Lung (tissue), 12 donors: ENCODE results near the gene TEX2. TPM values are rescaled to one million over a fixed set of nuclear protein-coding genes. Genes with fewer than 3 reads are reported as not detected.
A peak's percentile ranks its signal among the peaks of the same experiment; 100 is the strongest.

Source experiments
- ATAC-seq: fragments of 200-7000 bp; cut with Tn5 transposase; one replicate; pipeline ENCODE4 v1.9.1; 2020; ENCODE audit warnings: moderate number of reproducible peaks; ENCODE audit not compliant: insufficient read depth, low FRiP score
- DNase-seq, 3 donors: peaks; one replicate each; pipeline ENCODE4 v3.0.0-alpha.2; 2013 to 2017
- H3K27ac ChIP-seq, 2 donors: one replicate each; pipeline ENCODE4 v1.5.1; 2013; ENCODE audit warnings: mild to moderate bottlenecking in 2 of 2, moderate library complexity in 2 of 2, control low read depth in 1 of 2, inconsistent platforms in 1 of 2, low read depth in 1 of 2, low read length in 1 of 2
- H3K27me3 ChIP-seq, 3 donors: one replicate each; pipeline ENCODE4 v1.5.1; 2013; ENCODE audit warnings: low read length in 2 of 3; ENCODE audit not compliant: control insufficient read depth in 3 of 3, insufficient read depth in 3 of 3
- H3K36me3 ChIP-seq, 4 donors: one replicate each; pipeline ENCODE4 v1.5.1; 2013; ENCODE audit warnings: low read length in 4 of 4, mild to moderate bottlenecking in 1 of 4, moderate library complexity in 1 of 4; ENCODE audit not compliant: control insufficient read depth in 4 of 4, insufficient read depth in 4 of 4
- H3K4me1 ChIP-seq, 5 donors: one replicate each; pipeline ENCODE4 v1.5.1; 2013; ENCODE audit warnings: low read length in 5 of 5, mild to moderate bottlenecking in 2 of 5, moderate library complexity in 1 of 5; ENCODE audit not compliant: control insufficient read depth in 5 of 5, insufficient read depth in 5 of 5
- H3K4me3 ChIP-seq: one replicate; pipeline ENCODE4 v1.5.1; 2013; ENCODE audit warnings: mild to moderate bottlenecking, control low read depth, moderate library complexity
- H3K9ac ChIP-seq, 2 donors: one replicate each; pipeline ENCODE4 v1.5.1; 2013; ENCODE audit warnings: low read length in 2 of 2, control low read depth in 1 of 2; ENCODE audit not compliant: insufficient read depth in 1 of 2
- H3K9me3 ChIP-seq, 4 donors: one replicate each; pipeline ENCODE4 v1.5.1; 2013; ENCODE audit warnings: low read length in 3 of 4, mild to moderate bottlenecking in 1 of 4, moderate library complexity in 1 of 4; ENCODE audit not compliant: control insufficient read depth in 4 of 4, insufficient read depth in 3 of 4
- WGBS, 2 donors: extraction: QIAGEN DNeasy Blood & Tissue Kit; methylation state at CpG; one replicate each; pipeline ENCODE4 v1.1.7; 2013; 5-methylcytosine and 5-hydroxymethylcytosine counted together
- polyA plus RNA-seq, 2 donors: library from polyadenylated mRNA; stranded (reverse); fragments of 200-250 nt; gene quantifications; one replicate each; pipeline ENCODE4 v1.2.1, GENCODE V29; 2013
- total RNA-seq, 2 donors: library from RNA; depleted of rRNA in 1 of 2; stranded (reverse); fragments of >200 nt in 1 of 2; gene quantifications; one replicate each; pipeline ENCODE4 v1.2.1, GENCODE V29; 2014 to 2021
- TF ChIP-seq, protein P1 (sequence below): IDR thresholded peaks from 2 replicates; pipeline ENCODE4 v1.5.1; 2012; ENCODE audit warnings: mild to moderate bottlenecking; ENCODE audit errors: control extremely low read depth, extremely low read depth
- donor health status: control.
- donor health status: control.
- donor health status: Bipolar disorder and iron deficiency.
- donor health status: healthy.
- donor health status: DM: yes; HTN: yes; CAD: no.

The TEX2 gene
- total and polyA plus RNA-seq, 4 donors = 10.0 to 42.8 (median 28.8) TPM

GRCh38 chr17:64261417-64262145 lies 1.5 kb downstream of the TEX2 start:
- H3K36me3 ChIP-seq = no peaks in the 10 kb centered on the region
- H3K9ac ChIP-seq = peak overlapping the region in 1 of 2 donors; percentile 59
- H3K4me3 ChIP-seq = peak overlapping the region; percentile 95
- TF ChIP-seq, protein P1, sequence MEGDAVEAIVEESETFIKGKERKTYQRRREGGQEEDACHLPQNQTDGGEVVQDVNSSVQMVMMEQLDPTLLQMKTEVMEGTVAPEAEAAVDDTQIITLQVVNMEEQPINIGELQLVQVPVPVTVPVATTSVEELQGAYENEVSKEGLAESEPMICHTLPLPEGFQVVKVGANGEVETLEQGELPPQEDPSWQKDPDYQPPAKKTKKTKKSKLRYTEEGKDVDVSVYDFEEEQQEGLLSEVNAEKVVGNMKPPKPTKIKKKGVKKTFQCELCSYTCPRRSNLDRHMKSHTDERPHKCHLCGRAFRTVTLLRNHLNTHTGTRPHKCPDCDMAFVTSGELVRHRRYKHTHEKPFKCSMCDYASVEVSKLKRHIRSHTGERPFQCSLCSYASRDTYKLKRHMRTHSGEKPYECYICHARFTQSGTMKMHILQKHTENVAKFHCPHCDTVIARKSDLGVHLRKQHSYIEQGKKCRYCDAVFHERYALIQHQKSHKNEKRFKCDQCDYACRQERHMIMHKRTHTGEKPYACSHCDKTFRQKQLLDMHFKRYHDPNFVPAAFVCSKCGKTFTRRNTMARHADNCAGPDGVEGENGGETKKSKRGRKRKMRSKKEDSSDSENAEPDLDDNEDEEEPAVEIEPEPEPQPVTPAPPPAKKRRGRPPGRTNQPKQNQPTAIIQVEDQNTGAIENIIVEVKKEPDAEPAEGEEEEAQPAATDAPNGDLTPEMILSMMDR = no peak
- 46 to 55% methylated on average over 6 of the region's 6 CpGs for WGBS, 2 donors
- ATAC-seq = no peak
- H3K9me3 ChIP-seq = no peaks in the 10 kb centered on the region
- no peak for DNase-seq
- peaks cover 0 to 3% (median 0%) of the 10 kb centered on the region in 3 donors for H3K27me3 ChIP-seq
- peak overlapping the region; percentile 96 to 97 for H3K27ac ChIP-seq
- peaks cover 0 to 22% (median 8%) of the 10 kb centered on the region in 5 donors for H3K4me1 ChIP-seq

DNA sequence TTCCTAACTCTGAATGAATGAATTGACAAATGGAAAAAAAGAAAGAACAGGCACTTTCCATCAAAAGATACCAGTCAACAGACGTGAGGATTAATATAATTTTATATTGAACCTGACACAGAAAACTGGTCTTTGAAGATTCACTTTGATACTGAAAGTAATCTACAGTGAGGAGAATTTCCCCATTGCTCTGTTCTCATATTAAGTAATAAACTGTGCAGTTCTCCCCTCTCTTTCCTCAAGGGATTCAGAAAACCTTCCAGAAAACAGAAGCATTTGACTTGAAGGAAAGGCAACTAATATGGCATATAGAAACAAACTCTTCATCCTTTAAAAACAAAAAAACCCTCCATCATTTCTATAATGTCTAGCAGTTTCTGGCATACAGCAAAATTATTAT lies 2.2 kb downstream of the TEX2 start:
- DNase-seq (no peak), ATAC-seq (no peak)
- H3K9me3 ChIP-seq = no peaks in the 10 kb centered on the region
- no peak overlapping the region for H3K27ac ChIP-seq
- H3K36me3 ChIP-seq = no peaks in the 10 kb centered on the region
- WGBS, 2 donors = 59 to 75% methylated on average over 1 of the region's 1 CpG
- TF ChIP-seq, protein P1 = no peak
- no peaks in the 10 kb centered on the region for H3K27me3 ChIP-seq
- H3K4me3 ChIP-seq = no peak overlapping the region
- no peak overlapping the region for H3K9ac ChIP-seq
- H3K4me1 ChIP-seq = peaks cover 0 to 22% (median 8%) of the 10 kb centered on the region in 5 donors

- no peaks in the 10 kb centered on the region for H3K9me3 ChIP-seq
- H3K4me1 ChIP-seq = peaks cover 0 to 22% (median 9%) of the 10 kb centered on the region in 5 donors
- no peaks in the 10 kb centered on the region for H3K36me3 ChIP-seq
- 42 to 47% methylated on average over 3 of the region's 3 CpGs for WGBS, 2 donors
- no peak for DNase-seq
- ATAC-seq = no peak
- H3K4me3 ChIP-seq = no peak overlapping the region
- TF ChIP-seq, protein P1 = no peak
- H3K9ac ChIP-seq = no peak overlapping the region
- H3K27ac ChIP-seq = no peak overlapping the region
- no peaks in the 10 kb centered on the region for H3K27me3 ChIP-seq
These were observed 3.1 kb downstream of the TEX2 start for GRCh38 chr17:64259922-64260321.
